Inflammatory macrophage treated with lipopolysaccharide for 4 hours (primary cell): ENCODE results near the gene ARMC9.
"Not testable (repeated sequence)": the region's sequence is repeated elsewhere in the genome, so short reads cannot be mapped to it uniquely, and the experiment has no call there.

Experiments used
- DNase-seq: peaks from one replicate; pipeline ENCODE4 v3.0.0-alpha.2; 2020

The ARMC9 gene

DNA sequence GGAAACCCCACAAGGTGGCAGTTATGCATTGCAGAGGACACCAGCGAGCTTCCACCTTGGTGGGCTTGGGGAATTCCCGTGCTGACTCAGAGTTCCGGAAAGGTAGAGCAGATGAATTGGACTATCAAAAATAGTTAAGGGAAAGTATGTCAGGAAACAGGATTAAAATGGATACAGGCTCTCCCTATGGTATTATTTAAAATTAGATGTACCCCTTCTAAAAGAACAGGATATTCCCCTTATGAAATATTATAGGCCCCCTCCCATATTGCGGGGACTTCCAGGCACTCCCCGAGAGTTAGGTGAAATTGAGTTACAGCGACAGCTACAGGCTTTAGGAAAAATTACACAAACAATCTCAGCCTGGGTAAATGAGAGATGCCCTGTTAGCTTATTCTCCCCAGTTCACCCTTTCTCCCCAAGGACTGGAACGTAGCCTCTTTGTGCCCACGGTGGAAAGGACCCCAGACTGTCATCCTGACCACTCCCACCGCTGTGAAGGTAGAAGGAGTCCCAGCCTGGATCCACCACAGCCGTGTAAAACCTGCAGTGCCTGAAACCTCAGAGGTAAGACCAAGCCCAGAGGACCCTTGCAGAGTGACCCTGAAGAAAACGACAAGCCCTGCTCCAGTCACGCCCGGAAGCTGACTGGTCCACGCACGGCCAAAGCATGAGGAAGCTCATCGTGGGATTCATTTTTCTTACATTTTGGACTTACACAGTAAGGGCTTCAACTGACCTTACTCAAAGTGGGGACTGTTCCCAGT lies 207.4 kb downstream of the ARMC9 start:
- not testable (repeated sequence) for DNase-seq

DNA sequence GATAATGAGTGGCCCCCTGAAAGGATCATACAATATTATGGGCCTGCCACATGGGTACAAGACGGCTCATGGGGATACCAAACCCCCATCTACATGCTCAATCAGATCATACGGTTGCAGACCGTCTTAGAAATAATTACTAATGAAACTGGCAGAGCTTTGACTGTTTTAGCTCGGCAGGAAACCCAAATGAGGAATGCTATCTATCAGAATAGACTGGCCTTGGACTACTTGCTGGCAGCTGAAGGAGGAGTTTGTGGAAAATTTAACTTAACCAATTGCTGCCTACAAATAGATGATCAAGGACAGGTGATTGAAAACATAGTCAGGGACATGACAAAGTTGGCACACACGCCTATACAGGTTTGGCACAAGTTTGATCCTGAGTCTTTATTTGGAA lies 209.3 kb downstream of the ARMC9 start:
- DNase-seq: not testable (repeated sequence)

DNA sequence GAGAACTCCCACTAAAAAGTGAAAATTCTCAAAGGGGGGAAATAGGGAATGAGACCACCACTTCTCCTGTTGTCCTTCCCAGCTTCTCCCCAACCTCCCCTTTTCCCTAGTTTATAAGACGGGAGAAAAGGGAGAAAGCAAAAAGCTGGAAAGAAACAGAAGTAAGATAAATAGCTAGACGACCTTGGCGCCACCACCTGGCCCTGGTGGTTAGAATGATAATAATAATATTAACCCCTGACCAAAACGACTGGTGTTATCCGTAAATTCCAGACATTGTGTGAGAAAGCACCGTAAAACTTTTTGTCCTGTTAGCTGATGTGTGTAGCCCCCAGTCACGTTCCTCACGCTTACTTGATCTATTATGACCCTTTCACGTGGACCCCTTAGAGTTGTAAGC lies 209.9 kb downstream of the ARMC9 start:
- not testable (repeated sequence) for DNase-seq

DNA sequence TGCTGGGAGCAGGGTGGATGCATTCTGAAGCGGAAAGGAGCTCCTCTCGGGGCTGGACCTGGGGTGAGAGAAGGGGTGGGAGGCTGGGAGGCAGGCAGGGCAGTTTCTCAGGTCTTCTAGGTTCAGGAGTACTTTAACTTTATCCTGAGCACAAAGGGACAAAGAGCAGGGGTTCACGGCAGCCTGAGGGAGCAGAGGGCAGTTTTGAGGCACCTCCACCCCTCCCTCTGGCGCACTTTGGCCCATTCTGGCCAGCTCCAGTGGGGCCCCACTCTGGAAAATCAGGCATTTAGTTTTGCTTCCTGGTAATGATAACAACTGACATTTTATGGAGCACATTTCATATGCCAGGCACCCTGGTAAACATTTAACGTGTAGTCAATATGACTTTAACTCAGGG lies 211.3 kb downstream of the ARMC9 start:
- no peak for DNase-seq

DNA sequence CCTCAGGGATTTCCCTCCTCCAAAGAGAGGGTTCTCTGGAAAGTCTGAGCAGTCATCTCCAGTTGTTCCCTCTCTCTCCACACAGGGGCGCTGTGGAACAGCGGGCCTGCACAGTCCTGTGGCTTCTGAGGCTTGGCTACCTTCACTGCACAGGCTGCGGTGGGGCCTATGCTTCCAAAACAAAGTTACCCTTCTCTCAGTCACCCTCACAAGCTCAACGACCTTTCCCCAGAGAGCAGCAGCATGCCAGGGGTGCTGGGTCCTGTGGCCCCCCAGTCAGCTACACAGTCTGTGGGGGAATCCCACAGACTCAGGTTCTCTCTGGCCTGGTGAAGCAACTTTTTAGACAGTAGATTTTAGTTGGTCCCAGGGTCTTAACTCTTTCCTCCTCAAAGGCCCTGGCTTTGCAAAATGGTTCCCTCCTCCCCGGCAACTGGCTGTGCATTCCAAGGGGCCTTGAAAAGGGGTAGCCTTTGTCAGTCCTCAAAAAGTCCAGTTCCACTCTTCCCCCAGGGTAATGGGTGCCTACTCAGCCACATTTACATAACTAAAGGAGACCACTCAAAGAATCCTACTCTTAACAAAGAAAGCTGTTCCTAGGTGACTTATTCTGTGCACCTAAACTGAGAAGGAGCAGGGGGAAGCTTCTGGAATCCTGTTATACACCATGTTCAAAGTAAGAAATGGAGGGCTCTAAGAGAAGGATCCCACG lies 212.0 kb downstream of the ARMC9 start:
- DNase-seq: no peak

DNA sequence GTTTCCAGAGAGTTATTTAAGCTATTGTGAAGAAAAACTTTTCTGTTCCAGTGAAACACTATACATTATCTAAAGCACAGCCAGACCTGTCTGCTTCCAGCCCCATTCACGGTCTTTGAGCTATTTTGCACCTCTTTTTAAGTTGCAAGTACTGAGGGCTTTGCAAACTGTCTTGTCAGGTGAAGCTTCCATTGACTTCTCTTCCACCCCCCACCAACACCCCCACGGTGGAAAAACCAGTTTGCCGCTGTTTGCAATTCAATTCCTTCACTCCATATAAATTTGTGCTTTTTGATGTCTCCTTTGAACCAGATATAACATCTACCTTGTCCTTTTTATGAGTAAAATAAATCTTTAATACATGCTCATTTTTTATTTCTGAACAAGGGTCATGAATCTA lies 212.8 kb downstream of the ARMC9 start:
- no peak for DNase-seq

DNA sequence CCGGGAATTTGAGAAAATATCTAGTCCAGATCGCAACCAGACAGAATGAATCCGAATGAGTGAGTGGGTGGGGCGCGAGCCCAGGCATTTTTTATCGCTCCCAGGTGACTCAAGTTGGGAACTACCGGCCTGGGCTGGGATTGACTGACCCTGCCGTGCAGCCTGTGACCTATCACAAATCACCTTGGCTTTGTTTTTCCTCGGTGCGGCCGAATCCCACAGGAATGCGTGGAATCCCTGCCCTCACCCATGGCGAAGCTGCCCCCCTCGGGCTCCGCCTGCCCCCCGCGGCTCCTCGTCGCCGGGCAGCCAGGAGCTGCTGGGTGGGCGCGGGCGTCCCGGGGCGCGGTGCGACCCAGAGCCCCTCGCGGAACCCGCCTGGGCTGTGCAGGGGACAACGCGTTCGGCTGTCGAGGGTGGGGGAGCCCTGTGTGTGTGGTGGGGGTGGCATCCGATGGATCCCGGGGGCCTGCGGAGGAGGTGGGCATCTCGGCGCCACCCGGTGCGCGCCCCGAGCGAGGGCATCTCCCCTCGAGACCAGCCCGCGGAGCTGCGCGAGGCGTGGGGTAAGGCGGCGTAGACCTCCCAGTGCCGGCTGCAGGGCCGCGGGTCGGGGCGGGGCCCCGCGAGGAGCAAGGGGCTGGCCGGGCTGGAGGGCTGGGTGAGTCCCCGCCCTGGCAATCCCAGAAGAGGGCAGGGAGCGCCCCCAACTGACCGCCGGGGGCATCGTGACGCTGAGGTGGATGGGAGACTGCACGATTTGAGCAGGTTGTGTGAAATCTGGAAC lies 213.6 kb downstream of the ARMC9 start:
- peak; percentile 72 for DNase-seq

DNA sequence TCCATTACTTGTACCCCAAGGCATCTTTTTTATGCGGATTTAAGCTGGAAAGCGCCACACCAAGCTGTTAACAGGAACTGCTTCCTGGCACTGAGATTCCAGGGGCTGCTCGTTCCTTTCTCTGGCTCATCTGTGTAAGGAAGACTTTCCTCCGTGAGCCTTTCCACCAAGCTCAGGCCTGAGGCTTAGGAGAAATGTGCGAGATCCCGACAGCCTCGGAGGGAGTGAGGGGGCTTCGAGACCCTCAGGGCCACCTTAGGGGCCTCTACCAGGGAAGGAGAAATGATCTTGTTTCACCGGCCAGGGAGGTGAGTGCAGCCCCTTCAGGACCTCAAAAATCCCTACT lies 214.2 kb downstream of the ARMC9 start:
- DNase-seq: no peak

DNA sequence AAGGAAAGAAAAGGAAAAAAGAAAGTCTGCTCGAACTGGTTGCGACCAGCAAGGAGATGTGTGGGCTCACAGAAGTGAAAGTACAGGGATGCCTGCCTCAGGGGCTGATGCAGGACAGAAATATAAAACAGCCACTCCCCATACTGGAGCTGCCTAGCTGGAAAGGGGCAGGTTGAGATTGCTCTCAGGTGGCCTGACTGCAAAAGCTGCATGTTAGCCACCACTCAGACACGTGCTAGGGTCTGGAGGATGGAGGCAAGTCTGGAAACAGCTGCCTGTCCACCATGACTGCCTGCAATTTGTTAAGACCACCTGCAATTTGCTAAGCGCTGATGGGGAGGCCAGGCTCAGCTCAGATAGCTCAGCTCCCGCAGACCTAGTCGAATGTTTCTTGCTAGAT lies 215.0 kb downstream of the ARMC9 start:
- no peak for DNase-seq

DNA sequence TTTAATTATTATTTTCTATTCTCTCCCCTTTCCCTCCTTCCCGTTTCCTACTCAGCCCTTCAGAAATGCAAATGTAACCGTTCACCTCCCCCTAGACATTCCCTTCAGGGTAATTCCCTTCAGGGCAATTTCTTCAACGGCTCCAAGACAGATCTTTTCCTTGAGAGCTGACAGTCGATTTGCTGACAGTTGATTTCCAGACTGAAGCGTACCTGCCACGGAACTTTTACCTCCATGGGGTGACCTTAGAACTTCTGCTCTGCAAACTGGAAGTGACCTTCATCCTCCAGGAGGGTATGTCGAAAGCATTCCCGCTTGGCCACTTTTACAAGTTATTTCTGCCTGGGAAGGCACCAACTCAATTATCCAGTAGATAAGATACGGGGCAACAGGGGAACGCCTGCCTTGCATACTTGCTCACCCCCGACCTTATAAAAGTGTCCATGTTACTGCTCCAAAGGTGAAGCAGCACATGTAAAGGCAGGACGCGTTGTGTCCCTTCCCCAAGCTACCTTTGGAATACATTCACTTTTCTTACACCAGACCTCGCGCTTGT lies 215.6 kb downstream of the ARMC9 start:
- DNase-seq: no peak

DNA sequence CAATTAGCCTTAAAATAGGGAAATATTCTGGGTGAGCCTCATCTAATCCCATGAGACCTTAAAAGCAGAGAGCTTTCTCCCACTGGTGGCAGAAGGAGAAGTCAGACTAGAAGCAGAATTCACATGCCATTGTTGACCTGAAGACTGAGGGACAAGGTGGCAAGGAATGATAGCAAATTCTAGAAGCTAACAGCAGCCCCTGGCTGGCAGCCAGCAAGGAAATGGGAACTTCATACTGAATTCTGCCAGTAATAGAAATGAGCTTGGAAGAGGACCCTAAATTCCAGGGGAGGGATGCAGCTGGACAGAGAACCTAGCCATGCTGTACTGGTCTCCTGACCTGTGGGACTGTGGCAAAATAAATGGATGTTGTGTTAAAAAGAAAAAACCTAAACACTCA lies 216.6 kb downstream of the ARMC9 start:
- no peak for DNase-seq

DNA sequence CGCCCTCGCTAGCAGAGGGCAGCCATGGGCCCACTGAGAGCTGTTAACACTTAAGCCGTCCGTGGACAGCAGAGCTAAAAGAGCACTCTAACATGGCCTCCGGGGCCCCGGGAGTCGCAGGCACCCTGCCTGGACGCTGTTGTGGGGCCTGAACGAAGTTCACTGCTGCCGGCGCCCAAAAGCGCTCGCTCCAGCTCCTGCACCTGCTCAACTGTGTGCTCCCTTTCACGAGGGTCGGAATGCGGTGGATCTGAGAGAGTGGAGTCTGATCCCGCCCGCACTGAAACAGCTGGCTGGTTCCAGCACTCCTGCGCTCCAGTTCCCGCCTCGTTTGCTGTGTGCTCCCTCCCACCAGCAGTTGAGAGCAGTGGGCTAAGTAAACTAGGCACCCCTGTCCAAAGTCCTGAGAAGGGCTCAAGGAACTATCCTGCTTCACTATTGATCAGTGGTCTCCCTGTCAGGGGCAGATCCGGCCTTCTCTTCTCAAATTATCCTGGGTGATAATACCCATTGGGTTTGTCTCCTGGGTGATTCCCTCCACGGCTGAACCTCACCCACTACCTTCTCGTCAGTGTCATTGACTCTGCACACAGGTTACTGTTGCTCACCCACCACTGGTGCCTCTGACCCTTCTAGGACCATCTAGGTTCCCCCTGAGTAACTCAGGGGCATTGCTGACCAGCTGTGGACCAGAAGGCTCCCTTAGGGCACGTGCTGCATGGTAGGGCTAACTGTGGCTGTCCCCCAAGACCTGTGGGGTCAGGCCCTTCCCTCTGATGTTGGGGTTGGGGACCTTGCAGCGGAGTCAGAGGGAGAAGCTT lies 220.6 kb downstream of the ARMC9 start:
- no peak for DNase-seq

DNA sequence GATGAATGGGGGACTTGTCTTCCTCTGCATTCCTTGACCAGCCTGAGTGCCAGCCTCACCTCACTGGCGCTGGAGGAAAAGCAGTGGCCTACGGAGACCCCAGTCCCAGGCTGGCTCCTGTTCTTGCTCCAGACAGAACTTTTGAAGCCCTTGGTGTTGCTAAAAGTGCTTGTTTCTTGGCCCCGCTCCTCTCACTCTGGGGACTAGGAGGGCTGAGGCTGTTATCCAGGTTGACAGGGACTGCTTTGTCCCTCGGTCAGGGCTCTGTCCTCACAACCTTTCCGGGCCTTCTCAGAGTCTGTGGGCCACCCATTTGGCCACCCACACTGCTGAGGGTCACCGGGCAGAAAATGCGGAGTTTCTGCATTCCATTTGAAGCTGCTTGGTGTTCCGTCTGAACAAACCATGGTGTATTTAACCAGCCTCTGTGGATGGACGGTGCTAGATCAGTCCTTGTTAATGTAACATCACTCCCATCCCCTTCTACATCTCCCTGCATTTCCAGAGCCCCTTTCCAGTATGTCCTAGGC lies 222.7 kb downstream of the ARMC9 start:
- no peak for DNase-seq

DNA sequence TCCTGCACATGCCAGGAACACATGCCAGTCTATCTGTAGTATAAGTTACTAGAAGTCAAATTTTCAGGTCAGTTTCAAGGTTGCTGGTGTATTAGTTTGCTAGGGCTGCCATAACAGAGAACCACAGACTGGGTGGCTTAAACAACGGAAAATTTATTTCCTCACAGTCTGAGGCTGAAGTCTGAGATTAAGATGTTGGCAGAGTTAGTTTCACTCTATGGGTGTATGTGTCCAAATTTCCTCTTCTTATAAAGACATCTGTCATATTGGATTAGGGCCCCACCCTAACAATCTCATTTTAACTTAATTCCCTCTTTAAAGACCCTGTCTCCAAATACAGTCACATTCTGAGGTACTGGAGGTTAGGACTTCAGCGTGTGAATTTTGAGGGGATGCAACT lies 223.6 kb downstream of the ARMC9 start:
- no peak for DNase-seq

DNA sequence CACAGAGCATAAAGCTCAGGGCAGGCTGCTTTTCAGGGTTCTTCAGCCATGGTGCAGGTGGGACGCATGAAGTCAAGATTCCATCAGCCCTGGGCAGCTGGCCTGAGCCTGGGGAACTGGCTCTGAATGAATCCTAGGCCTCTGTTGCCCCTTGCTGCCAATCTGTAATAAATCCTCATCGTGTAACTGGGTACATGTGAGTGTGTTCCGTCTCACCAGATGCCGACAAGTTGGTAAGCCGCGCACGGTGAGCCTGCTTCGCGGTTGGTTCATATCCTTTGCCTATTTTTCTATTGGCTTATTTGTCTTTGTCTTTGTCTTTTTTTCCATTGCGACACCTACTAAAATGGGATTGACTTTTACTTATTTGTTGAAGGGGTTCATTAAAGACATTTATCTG lies 224.7 kb downstream of the ARMC9 start:
- no peak for DNase-seq
